A673 (cell line): ENCODE measurements around the gene PEPD.

Experiments used
- CTCF ChIP-seq: fragments of 300-800, 200-600 bp; sonication (generic); conservative IDR thresholded peaks from 2 replicates; pipeline ENCODE4 v1.5.1; 2017; ENCODE audit warnings: low read depth, mild to moderate bottlenecking, antibody characterized with exemption, low read length, moderate library complexity, mixed read lengths
- EZH2 ChIP-seq: fragments of 200-600 bp; sonication (generic); IDR thresholded peaks from 2 replicates; pipeline ENCODE4 v1.6.1; 2017; ENCODE audit warnings: borderline replicate concordance, low read depth, mild to moderate bottlenecking, mixed read lengths, antibody characterized with exemption, low read length; ENCODE audit not compliant: poor library complexity, severe bottlenecking

- TF ChIP-seq EZH2 = no peak
- TF ChIP-seq CTCF = no peak
These were observed 127.4 kb downstream of the PEPD start for GRCh38 chr19:33394006-33394722.
